H1 (cell line): ENCODE data around the gene SCFD1. TPM values are rescaled to one million over a fixed set of nuclear protein-coding genes. Genes with fewer than 3 reads are reported as not detected.

Experiments used
- CTCF ChIA-PET: fragments of 300-600 bp; sonication (Branson Sonifier 250); formaldehyde crosslinking; loops from one replicate; lab custom pipeline; 2021; ENCODE audit not compliant: partially characterized antibody; lab: Charles Lee
- POLR2A ChIA-PET: fragments of 300-600 bp; sonication (Branson Sonifier 250); formaldehyde crosslinking; loops from one replicate; lab custom pipeline; 2021; ENCODE audit warnings: inconsistent platforms; ENCODE audit not compliant: partially characterized antibody; lab: Charles Lee
- DNase-seq, 2 experiments: peaks; one replicate each; pipeline versions ENCODE4 v3.0.0 to v3.0.0-alpha.2; 2010 to 2022; ENCODE audit warnings: low spot score in 2 of 2, low read depth in 1 of 2, mixed read lengths in 1 of 2
- FAIRE-seq: peaks from 2 replicates; lab custom pipeline; 2011; peaks lifted over from hg19 to GRCh38; lab: Jason Lieb, UNC
- H2AFZ ChIP-seq: 2 replicates; pipeline ENCODE4 v1.8.1; 2012; ENCODE audit warnings: low read length, inconsistent platforms
- H2AK5ac ChIP-seq: 2 replicates; pipeline ENCODE4 v1.6.1; 2013; ENCODE audit warnings: low read depth, low read length
- H2BK120ac ChIP-seq: replicated peaks from 2 replicates; pipeline ENCODE3; 2013; ENCODE audit warnings: low read depth, low read length, inconsistent platforms
- H2BK12ac ChIP-seq: 2 replicates; pipeline ENCODE4 v1.6.1; 2013; ENCODE audit warnings: low read depth, low read length
- H2BK15ac ChIP-seq: 2 replicates; pipeline ENCODE4 v1.6.1; 2013; ENCODE audit warnings: low read length
- H2BK20ac ChIP-seq: 2 replicates; pipeline ENCODE4 v1.6.1; 2013; ENCODE audit warnings: low read length
- H2BK5ac ChIP-seq: 2 replicates; pipeline ENCODE4 v1.6.1; 2013; ENCODE audit warnings: low read depth, low read length
- H3K14ac ChIP-seq: 2 replicates; pipeline ENCODE4 v1.6.1; 2013; ENCODE audit warnings: inconsistent platforms; ENCODE audit not compliant: insufficient read length
- H3K18ac ChIP-seq: 2 replicates; pipeline ENCODE4 v1.6.1; 2013; ENCODE audit warnings: low read length; ENCODE audit errors: extremely low read depth
- H3K23ac ChIP-seq: 2 replicates; pipeline ENCODE4 v1.6.1; 2013; ENCODE audit warnings: inconsistent platforms; ENCODE audit not compliant: insufficient read length
- H3K23me2 ChIP-seq: 2 replicates; pipeline ENCODE4 v1.6.1; 2013; ENCODE audit warnings: low read depth, low read length
- H3K27ac ChIP-seq: 2 replicates; pipeline ENCODE4 v1.6.1; 2011; ENCODE audit warnings: low read depth, low read length, inconsistent platforms
- H3K27me3 ChIP-seq, 4 experiments: replicated peaks in 1 of 4; 1 replicate in 1 of 4; 2 replicates in 3 of 4; pipeline versions ENCODE4 v1.6.1 to v1.8.1; 2011 to 2013; ENCODE audit warnings: low read length in 3 of 4, mild to moderate bottlenecking in 3 of 4, inconsistent platforms in 2 of 4, mixed read lengths in 2 of 4, moderate library complexity in 1 of 4; ENCODE audit not compliant: control insufficient read depth in 3 of 4, insufficient read depth in 3 of 4; ENCODE audit errors: extremely low read depth in 1 of 4
- H3K36me3 ChIP-seq, 4 experiments: 2 replicates each; pipeline versions ENCODE4 v1.6.1 to v1.8.1; 2011 to 2013; ENCODE audit warnings: mild to moderate bottlenecking in 4 of 4, low read length in 3 of 4, moderate library complexity in 2 of 4, control low read depth in 1 of 4, inconsistent platforms in 1 of 4; ENCODE audit not compliant: insufficient read depth in 4 of 4, control insufficient read depth in 2 of 4
- H3K4ac ChIP-seq: replicated peaks from 2 replicates; pipeline ENCODE3; 2013; ENCODE audit warnings: low read length, low read depth, mixed read lengths, inconsistent platforms; ENCODE audit not compliant: insufficient read length
- H3K4me1 ChIP-seq, 4 experiments: replicated peaks in 1 of 4; 1 replicate in 1 of 4; 2 replicates in 3 of 4; pipeline versions ENCODE4 v1.6.1 to v1.8.1; 2011 to 2013; ENCODE audit warnings: low read length in 3 of 4, inconsistent platforms in 2 of 4, mixed read lengths in 1 of 4; ENCODE audit not compliant: insufficient read depth in 4 of 4, control insufficient read depth in 3 of 4
- H3K4me2 ChIP-seq, 2 experiments: 2 replicates each; pipeline versions ENCODE4 v1.6.1 to v1.8.1; 2011 to 2013; ENCODE audit warnings: low read depth in 2 of 2, low read length in 2 of 2, control low read depth in 1 of 2, inconsistent platforms in 1 of 2, mild to moderate bottlenecking in 1 of 2; ENCODE audit not compliant: insufficient read depth in 1 of 2
- H3K4me3 ChIP-seq, 4 experiments: fragments of 200-600, 300-600 bp in 1 of 4; sonication (generic), shearing (Covaris generic), sonication (Bioruptor Twin) in 1 of 4; 2 replicates each; pipeline versions ENCODE4 v1.5.1 to v1.8.1; 2011 to 2016; ENCODE audit warnings: low read length in 4 of 4, low read depth in 3 of 4, control low read depth in 2 of 4, inconsistent platforms in 2 of 4, mild to moderate bottlenecking in 2 of 4, mixed read lengths in 1 of 4, moderate library complexity in 1 of 4; ENCODE audit not compliant: insufficient read depth in 2 of 4; ENCODE audit errors: extremely low read depth in 1 of 4
- H3K56ac ChIP-seq: replicated peaks from 2 replicates; pipeline ENCODE3; 2013; ENCODE audit warnings: low read depth, mild to moderate bottlenecking, mixed read lengths, low read length, inconsistent platforms; ENCODE audit not compliant: insufficient read length
- H3K79me1 ChIP-seq: 2 replicates; pipeline ENCODE4 v1.6.1; 2013; ENCODE audit warnings: low read depth, low read length, control low read depth
- H3K79me2 ChIP-seq, 2 experiments: 2 replicates each; pipeline versions ENCODE4 v1.6.1 to v1.8.1; 2012 to 2013; ENCODE audit warnings: low read length in 2 of 2, mild to moderate bottlenecking in 2 of 2, inconsistent platforms in 1 of 2; ENCODE audit not compliant: insufficient read depth in 2 of 2, control insufficient read depth in 1 of 2
- H3K9ac ChIP-seq, 4 experiments: replicated peaks in 1 of 4; 1 replicate in 1 of 4; 2 replicates in 3 of 4; pipeline versions ENCODE4 v1.6.1 to v1.8.1; 2011 to 2013; ENCODE audit warnings: low read depth in 3 of 4, low read length in 3 of 4, control low read depth in 2 of 4, mild to moderate bottlenecking in 2 of 4, moderate library complexity in 2 of 4, inconsistent platforms in 1 of 4; ENCODE audit errors: extremely low read depth in 1 of 4
- H3K9me3 ChIP-seq, 2 experiments: 2 replicates each; pipeline versions ENCODE4 v1.6.1 to v1.8.1; 2012 to 2013; ENCODE audit warnings: mild to moderate bottlenecking in 2 of 2, moderate library complexity in 2 of 2, control low read depth in 1 of 2, inconsistent platforms in 1 of 2, low read depth in 1 of 2, low read length in 1 of 2, mixed read lengths in 1 of 2; ENCODE audit not compliant: insufficient read depth in 2 of 2
- H4K20me1 ChIP-seq, 2 experiments: replicated peaks in 1 of 2; 2 replicates each; pipeline versions ENCODE3 to v1.8.1; 2011 to 2013; ENCODE audit warnings: inconsistent platforms in 2 of 2, low read length in 2 of 2, mild to moderate bottlenecking in 1 of 2; ENCODE audit not compliant: insufficient read depth in 2 of 2, control insufficient read depth in 1 of 2
- H4K5ac ChIP-seq: 2 replicates; pipeline ENCODE4 v1.6.1; 2013; ENCODE audit warnings: low read length, low read depth, mixed read lengths, inconsistent platforms; ENCODE audit not compliant: insufficient read length
- H4K8ac ChIP-seq: 2 replicates; pipeline ENCODE4 v1.8.0; 2013; ENCODE audit warnings: mild to moderate bottlenecking, moderate library complexity, low read length, inconsistent platforms; ENCODE audit not compliant: insufficient read depth; ENCODE audit errors: extremely low read depth
- H4K91ac ChIP-seq: replicated peaks from 2 replicates; pipeline ENCODE3; 2013; ENCODE audit warnings: low read length, mixed read lengths, inconsistent platforms; ENCODE audit not compliant: insufficient read length
- CEBPB ChIP-seq: IDR thresholded peaks from 2 replicates; pipeline ENCODE4 v1.6.1; 2012; ENCODE audit warnings: low read depth, low read length
- CREB1 ChIP-seq: IDR thresholded peaks from 2 replicates; pipeline ENCODE4 v1.6.1; 2012; ENCODE audit warnings: inconsistent platforms
- CTBP2 ChIP-seq: IDR thresholded peaks from 2 replicates; pipeline ENCODE4 v1.7.0; 2011; ENCODE audit warnings: borderline replicate concordance, mild to moderate bottlenecking, moderate library complexity, mixed read lengths, low read length; ENCODE audit not compliant: insufficient read depth, insufficient read length
- HDAC6 ChIP-seq: IDR thresholded peaks from one replicate; pipeline ENCODE4 v1.7.1; 2012; ENCODE audit warnings: low read depth, mild to moderate bottlenecking, inconsistent platforms, low read length, moderate library complexity
- JUND ChIP-seq: IDR thresholded peaks from 2 replicates; pipeline ENCODE4 v1.6.1; 2011; ENCODE audit warnings: mild to moderate bottlenecking, improper control_type of control experiment, low read length
- KDM5A ChIP-seq: fragments of 200-600 bp; IDR thresholded peaks from 2 replicates; pipeline ENCODE4 v1.7.1; 2012; ENCODE audit warnings: mild to moderate bottlenecking, low read length, inconsistent platforms, mixed read lengths
- SIX5 ChIP-seq: IDR thresholded peaks from 2 replicates; pipeline ENCODE4 v1.6.1; 2011; ENCODE audit warnings: mild to moderate bottlenecking, low read depth, low read length
- WGBS, 2 experiments: shearing (Covaris generic) in 1 of 2; methylation state at CpG; one replicate each; pipeline versions ENCODE4 v1.1.6 to v1.1.7; 2013 to 2015; ENCODE audit warnings: low lambda C conversion rate in 2 of 2, mixed read lengths in 2 of 2, inconsistent platforms in 1 of 2, low coverage in 1 of 2, missing lambda C conversion rate in 1 of 2; ENCODE audit not compliant: insufficient replicate concordance in 2 of 2, insufficient coverage in 1 of 2, insufficient read length in 1 of 2; ENCODE audit errors: extremely low coverage in 1 of 2, missing lambda C conversion rate in 1 of 2; 5-methylcytosine and 5-hydroxymethylcytosine counted together
- polyA plus RNA-seq, 7 experiments: library from polyadenylated mRNA; depleted of rRNA in 3 of 7; stranded (reverse) in 5 of 7; unstranded in 2 of 7; fragments of >200 nt in 5 of 7; fragments of 200-250 nt in 2 of 7; gene quantifications; 1 replicate in 5 of 7; 2 replicates in 1 of 7; 4 replicates in 1 of 7; pipeline versions ENCODE4 v1.2.1 to v1.2.3, GENCODE V29; 2011 to 2013; ENCODE audit warnings: missing spikeins in 2 of 7, mixed read lengths in 2 of 7
- total RNA-seq: library from RNA; stranded (reverse); fragmentation: NEBNext Ultra II Directional; extraction: Animal tissue kit (Norgen Biotek cat#: 25700); gene quantifications from 2 replicates; pipeline ENCODE4 v1.2.1, GENCODE V29; 2021

The SCFD1 gene
- total and polyA plus RNA-seq, 2 of the 8 experiments (the other 6 are each of a cell fraction or from before 2014, with no cell fraction given), result 32.8 to 64.5 TPM

- FAIRE-seq, result no peak
- CTCF ChIA-PET, result interaction anchor here (0.6 kb wide), 1 partner anchor 24 kb away, joined by 3 read pairs; no protein-coding TSS in a partner anchor
These were observed 103.6 kb downstream of the SCFD1 start for GRCh38 chr14:30725763-30726162.

More at GRCh38 chr14:30725763-30726162, 103.6 kb downstream of the SCFD1 start:
- Histone ChIP-seq H4K8ac (no peak overlapping the region), H3K18ac (no peak overlapping the region), H2BK15ac (no peak overlapping the region), H2BK5ac (no peak overlapping the region), H3K23me2 (no peaks in the 10 kb centered on the region), H2AK5ac (no peak overlapping the region), H2BK120ac (no peak overlapping the region), H3K9ac (no peak overlapping the region), H4K5ac (no peak overlapping the region), H3K4me1 (no peaks in the 10 kb centered on the region), H3K14ac (no peak overlapping the region), H2BK20ac (no peak overlapping the region), H3K23ac (no peak overlapping the region), H3K27ac (no peak overlapping the region), H3K79me1 (no peaks in the 10 kb centered on the region), H3K36me3 (peaks cover 0 to 24% (median 2%) of the 10 kb centered on the region in 4 experiments; a peak in 3 of 8 replicates), H4K20me1 (no peaks in the 10 kb centered on the region), H3K4me2 (no peak overlapping the region), H3K27me3 (no peaks in the 10 kb centered on the region), H3K56ac (no peak overlapping the region), H3K4me3 (no peak overlapping the region), H2BK12ac (no peak overlapping the region), H4K91ac (no peak overlapping the region), H3K9me3 (peaks cover 0 to 3% of the 10 kb centered on the region in 2 experiments; a peak in 1 of 4 replicates), H2AFZ (no peak overlapping the region), H3K4ac (no peak overlapping the region), H3K79me2 (no peaks in the 10 kb centered on the region)
- 88% methylated on average over 5 of the region's 5 CpGs; no CpG with 5 or more reads in 1 of the 2 experiments for WGBS, 2 experiments
- POLR2A ChIA-PET, result no interaction called here
- DNase-seq, result no peak
- TF ChIP-seq CREB1 (no peak), SIX5 (no peak), HDAC6 (no peak), KDM5A (no peak), JUND (no peak), CEBPB (no peak), CTBP2 (no peak)
